HepG2 (cell line): ENCODE data around the gene BHMT. TPM values are rescaled to one million over a fixed set of nuclear protein-coding genes. Genes with fewer than 3 reads are reported as not detected.

Experiments
- BHLHE40 ChIP-seq: IDR thresholded peaks from 2 replicates; pipeline ENCODE4 v1.6.1; 2011; ENCODE audit warnings: low read length, improper control_type of control experiment
- CREM ChIP-seq, 2 experiments: sonication (generic) in 1 of 2; formaldehyde crosslinking in 1 of 2; IDR thresholded peaks; 2 replicates each; pipeline versions ENCODE4 v1.4.0 to v1.6.1; 2016 to 2020; ENCODE audit warnings: antibody characterized with exemption in 1 of 2, mild to moderate bottlenecking in 1 of 2, missing genetic modification reagents in 1 of 2
- KAT7 ChIP-seq: IDR thresholded peaks from 2 replicates; pipeline ENCODE4 v1.6.1; 2018; ENCODE audit warnings: borderline replicate concordance, missing compliant biosample characterization
- KAT8 ChIP-seq: IDR thresholded peaks from 2 replicates; pipeline ENCODE4 v1.6.1; 2016; ENCODE audit warnings: missing genetic modification reagents, missing compliant biosample characterization
- NCOA2 ChIP-seq: sonication (generic); formaldehyde crosslinking; IDR thresholded peaks from 2 replicates; pipeline ENCODE4 v1.8.0; 2022; ENCODE audit warnings: inconsistent platforms
- PHB2 ChIP-seq: fragments of 450-650 bp; IDR thresholded peaks from 2 replicates; pipeline ENCODE4 v1.6.1; 2018; ENCODE audit not compliant: partially characterized antibody
- RAD21 ChIP-seq: fragments of 450-650 bp; formaldehyde crosslinking; IDR thresholded peaks from 2 replicates; pipeline ENCODE4 v1.5.0; 2020; ENCODE audit warnings: mild to moderate bottlenecking
- REL ChIP-seq: sonication (generic); formaldehyde crosslinking; conservative IDR thresholded peaks from 2 replicates; pipeline ENCODE4 v1.8.0; 2022; ENCODE audit warnings: mild to moderate bottlenecking, missing genetic modification reagents, moderate library complexity
- SOX6 ChIP-seq, 2 experiments: fragments of 450-650 bp in 1 of 2; sonication (generic) in 1 of 2; formaldehyde crosslinking in 1 of 2; IDR thresholded peaks; 2 replicates each; pipeline versions ENCODE4 v1.4.0 to v1.6.1; 2017 to 2020; ENCODE audit warnings: antibody characterized with exemption in 1 of 2, mild to moderate bottlenecking in 1 of 2, missing genetic modification reagents in 1 of 2
- TEAD2 ChIP-seq: sonication (generic); formaldehyde crosslinking; IDR thresholded peaks from 2 replicates; pipeline ENCODE4 v1.9.0; 2021; ENCODE audit warnings: missing genetic modification reagents
- XBP1 ChIP-seq: sonication (generic); formaldehyde crosslinking; IDR thresholded peaks from 2 replicates; pipeline ENCODE4 v1.5.0; 2020; ENCODE audit warnings: missing genetic modification reagents
- ZBED4 ChIP-seq: sonication (generic); formaldehyde crosslinking; IDR thresholded peaks from 2 replicates; pipeline ENCODE4 v1.4.0; 2020; ENCODE audit warnings: missing genetic modification reagents, borderline replicate concordance
- ZNF296 ChIP-seq: sonication (generic); formaldehyde crosslinking; conservative IDR thresholded peaks from 2 replicates; pipeline ENCODE4 v1.5.0; 2020; ENCODE audit warnings: mild to moderate bottlenecking, missing genetic modification reagents
- ZNF33B ChIP-seq: sonication (generic); formaldehyde crosslinking; IDR thresholded peaks from 2 replicates; pipeline ENCODE4 v1.5.1; 2020; ENCODE audit warnings: mild to moderate bottlenecking, missing genetic modification reagents
- ZNF431 ChIP-seq: sonication (generic); formaldehyde crosslinking; IDR thresholded peaks from 2 replicates; pipeline ENCODE4 v1.9.0; 2022; ENCODE audit warnings: missing genetic modification reagents, low read depth, mild to moderate bottlenecking, borderline replicate concordance
- ZNF691 ChIP-seq: sonication (generic); formaldehyde crosslinking; IDR thresholded peaks from 2 replicates; pipeline ENCODE4 v1.4.0; 2020; ENCODE audit warnings: missing genetic modification reagents, low read depth, mild to moderate bottlenecking, borderline replicate concordance
- ZNF766 ChIP-seq: sonication (generic); formaldehyde crosslinking; IDR thresholded peaks from 2 replicates; pipeline ENCODE4 v1.5.0; 2020; ENCODE audit warnings: missing genetic modification reagents, borderline replicate concordance
- ZXDC ChIP-seq: sonication (generic); formaldehyde crosslinking; IDR thresholded peaks from 2 replicates; pipeline ENCODE4 v1.5.0; 2020; ENCODE audit warnings: mild to moderate bottlenecking, missing genetic modification reagents
- polyA plus RNA-seq, 8 experiments: library from polyadenylated mRNA; depleted of rRNA in 3 of 8; stranded (reverse) in 7 of 8; unstranded in 1 of 8; fragments of >200 nt; fragmentation: Illumina TruSeq in 4 of 8; extraction: Trizol in 4 of 8; gene quantifications; 2 replicates each; pipeline versions ENCODE4 v1.2.1 to v1.2.3, GENCODE V29; 2011 to 2016; ENCODE audit warnings: low read depth in 4 of 8, missing spikeins in 1 of 8, mixed read lengths in 1 of 8; ENCODE audit not compliant: insufficient read depth in 1 of 8
- total RNA-seq, 5 experiments: library from RNA; depleted of rRNA; stranded (reverse); fragments of >200 nt; fragmentation: Illumina TruSeq; extraction: Trizol; gene quantifications; 2 replicates each; pipeline ENCODE4 v1.2.3, GENCODE V29; 2016; ENCODE audit warnings: low read depth in 1 of 5
- TF ChIP-seq, protein P1 (sequence below): sonication (generic); formaldehyde crosslinking; IDR thresholded peaks from 2 replicates; pipeline ENCODE4 v1.4.0; 2020; ENCODE audit warnings: missing genetic modification reagents, borderline replicate concordance

BHMT gene
- total and polyA plus RNA-seq, 2 of the 13 experiments (the other 11 are each of a cell fraction or from before 2014, with no cell fraction given) = 0.40 to 6.4 TPM

DNA sequence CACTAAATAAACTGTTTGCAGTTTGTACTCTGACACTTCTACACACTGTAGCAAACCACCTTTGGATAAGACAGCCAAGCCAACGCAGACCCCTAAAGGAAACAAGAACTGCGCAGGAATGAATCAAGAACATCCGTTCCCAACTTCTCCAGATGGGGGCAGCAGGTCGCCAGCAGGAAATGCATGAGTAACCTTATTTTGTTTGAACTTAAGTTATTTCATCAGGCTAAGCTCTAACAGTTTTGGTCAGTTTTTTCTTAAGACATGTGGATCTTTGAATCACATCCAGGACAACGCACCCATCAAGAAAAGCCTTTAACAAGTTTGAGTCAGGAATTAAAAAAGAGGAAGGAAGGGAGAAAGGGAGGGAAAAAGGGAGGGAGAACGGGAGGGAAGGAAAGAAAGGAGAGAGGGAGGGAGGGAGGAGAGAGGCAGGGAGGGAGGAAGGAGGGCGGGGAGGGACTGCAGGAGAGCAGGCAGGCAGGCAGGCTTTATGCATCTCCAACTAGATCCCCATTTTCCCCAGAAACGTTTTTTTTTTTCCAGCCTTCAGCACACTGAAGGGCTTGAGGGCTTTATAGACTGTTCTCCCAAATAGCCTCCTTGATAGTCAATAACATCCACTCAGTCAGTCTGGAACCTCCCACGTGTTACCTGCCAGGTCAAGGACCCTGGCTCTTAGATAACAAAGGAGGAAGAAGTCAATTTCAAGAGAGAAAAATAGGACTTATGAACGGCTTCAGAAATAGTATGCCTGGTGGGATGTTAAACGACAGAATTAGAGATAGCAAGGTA, 22.2 kb downstream of the BHMT start (continued):
- TF ChIP-seq ZXDC (CRISPR knock-in tag) (no peak), XBP1 (CRISPR knock-in tag) (no peak), BHLHE40 (no peak), TEAD2 (CRISPR knock-in tag) (no peak), ZNF431 (no peak), PHB2 (no peak), RAD21 (CRISPR knock-in tag) (peak; percentile 32; the same call in 1 of the 2 replicates), ZBED4 (CRISPR knock-in tag) (no peak), KAT8 (peak; percentile 14; the same call in 1 of the 2 replicates), CREM (IDR thresholded peaks at IDR 0.05) (no peak), CREM (CRISPR knock-in tag; IDR thresholded peaks at IDR 0.05) (no peak), SOX6 (IDR thresholded peaks at IDR 0.05) (no peak), SOX6 (CRISPR knock-in tag; IDR thresholded peaks at IDR 0.05) (peak; percentile 34; the same call in 1 of the 2 replicates), ZNF691 (CRISPR knock-in tag) (no peak), NCOA2 (CRISPR knock-in tag) (no peak), KAT7 (CRISPR knock-in tag) (no peak), ZNF296 (CRISPR knock-in tag) (no peak), REL (CRISPR knock-in tag) (no peak), ZNF766 (no peak), ZNF33B (no peak)
- TF ChIP-seq, protein P1, sequence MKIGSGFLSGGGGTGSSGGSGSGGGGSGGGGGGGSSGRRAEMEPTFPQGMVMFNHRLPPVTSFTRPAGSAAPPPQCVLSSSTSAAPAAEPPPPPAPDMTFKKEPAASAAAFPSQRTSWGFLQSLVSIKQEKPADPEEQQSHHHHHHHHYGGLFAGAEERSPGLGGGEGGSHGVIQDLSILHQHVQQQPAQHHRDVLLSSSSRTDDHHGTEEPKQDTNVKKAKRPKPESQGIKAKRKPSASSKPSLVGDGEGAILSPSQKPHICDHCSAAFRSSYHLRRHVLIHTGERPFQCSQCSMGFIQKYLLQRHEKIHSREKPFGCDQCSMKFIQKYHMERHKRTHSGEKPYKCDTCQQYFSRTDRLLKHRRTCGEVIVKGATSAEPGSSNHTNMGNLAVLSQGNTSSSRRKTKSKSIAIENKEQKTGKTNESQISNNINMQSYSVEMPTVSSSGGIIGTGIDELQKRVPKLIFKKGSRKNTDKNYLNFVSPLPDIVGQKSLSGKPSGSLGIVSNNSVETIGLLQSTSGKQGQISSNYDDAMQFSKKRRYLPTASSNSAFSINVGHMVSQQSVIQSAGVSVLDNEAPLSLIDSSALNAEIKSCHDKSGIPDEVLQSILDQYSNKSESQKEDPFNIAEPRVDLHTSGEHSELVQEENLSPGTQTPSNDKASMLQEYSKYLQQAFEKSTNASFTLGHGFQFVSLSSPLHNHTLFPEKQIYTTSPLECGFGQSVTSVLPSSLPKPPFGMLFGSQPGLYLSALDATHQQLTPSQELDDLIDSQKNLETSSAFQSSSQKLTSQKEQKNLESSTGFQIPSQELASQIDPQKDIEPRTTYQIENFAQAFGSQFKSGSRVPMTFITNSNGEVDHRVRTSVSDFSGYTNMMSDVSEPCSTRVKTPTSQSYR (CRISPR knock-in tag) = no peak
